Loucy (cell line): ENCODE measurements around the gene MAN1C1.

Experiments used
- EZH2phosphoT487 ChIP-seq: fragments of 200-600 bp; IDR thresholded peaks from 2 replicates; pipeline ENCODE4 v1.6.1; 2018; ENCODE audit warnings: antibody characterized with exemption, mild to moderate bottlenecking, moderate library complexity, borderline replicate concordance
- TF ChIP-seq, protein P1 (sequence below): fragments of 200-600 bp; sonication (generic); conservative IDR thresholded peaks from 2 replicates; pipeline ENCODE4 v1.5.1; 2014; ENCODE audit warnings: mild to moderate bottlenecking, antibody characterized with exemption, low read length

DNA sequence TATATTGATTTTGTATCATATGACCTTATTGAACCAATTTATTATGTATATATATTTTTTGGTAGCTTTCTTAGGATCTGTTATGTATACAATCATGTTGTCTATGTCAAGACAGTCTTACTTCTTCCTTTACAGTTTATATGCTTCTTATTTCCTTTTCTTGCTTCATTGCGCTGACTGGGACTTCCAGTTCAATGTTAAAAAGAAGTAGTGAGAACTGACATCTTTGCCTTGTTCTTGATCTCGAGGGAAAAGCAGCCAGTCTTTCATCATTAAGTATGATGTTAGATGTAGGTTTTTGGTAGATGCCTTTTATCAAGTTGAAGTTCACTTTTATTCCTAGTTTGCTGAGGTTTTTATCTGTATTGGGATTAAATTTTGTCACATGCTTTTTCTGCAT is 17.5 kb downstream of the MAN1C1 start:
- TF ChIP-seq, protein P1, sequence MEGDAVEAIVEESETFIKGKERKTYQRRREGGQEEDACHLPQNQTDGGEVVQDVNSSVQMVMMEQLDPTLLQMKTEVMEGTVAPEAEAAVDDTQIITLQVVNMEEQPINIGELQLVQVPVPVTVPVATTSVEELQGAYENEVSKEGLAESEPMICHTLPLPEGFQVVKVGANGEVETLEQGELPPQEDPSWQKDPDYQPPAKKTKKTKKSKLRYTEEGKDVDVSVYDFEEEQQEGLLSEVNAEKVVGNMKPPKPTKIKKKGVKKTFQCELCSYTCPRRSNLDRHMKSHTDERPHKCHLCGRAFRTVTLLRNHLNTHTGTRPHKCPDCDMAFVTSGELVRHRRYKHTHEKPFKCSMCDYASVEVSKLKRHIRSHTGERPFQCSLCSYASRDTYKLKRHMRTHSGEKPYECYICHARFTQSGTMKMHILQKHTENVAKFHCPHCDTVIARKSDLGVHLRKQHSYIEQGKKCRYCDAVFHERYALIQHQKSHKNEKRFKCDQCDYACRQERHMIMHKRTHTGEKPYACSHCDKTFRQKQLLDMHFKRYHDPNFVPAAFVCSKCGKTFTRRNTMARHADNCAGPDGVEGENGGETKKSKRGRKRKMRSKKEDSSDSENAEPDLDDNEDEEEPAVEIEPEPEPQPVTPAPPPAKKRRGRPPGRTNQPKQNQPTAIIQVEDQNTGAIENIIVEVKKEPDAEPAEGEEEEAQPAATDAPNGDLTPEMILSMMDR = no peak
- no peak for TF ChIP-seq EZH2phosphoT487
